Liver (tissue), 3 donors: ENCODE results near the gene NLRP2B.

Experiments
- ATF3 ChIP-seq: IDR thresholded peaks from 2 replicates; pipeline ENCODE4 v1.6.1; 2016; ENCODE audit warnings: antibody characterized with exemption
- CTCF ChIP-seq: fragments of 150-350 bp; IDR thresholded peaks from 2 replicates; pipeline ENCODE4 v1.5.1; 2017; ENCODE audit warnings: improper control_type of control experiment, low read depth, low read length; ENCODE audit not compliant: missing input control
- EGR1 ChIP-seq, 2 donors: IDR thresholded peaks; 2 replicates each; pipeline ENCODE4 v1.6.1; 2016 to 2018; ENCODE audit warnings: antibody characterized with exemption in 2 of 2, low read depth in 2 of 2
- FOXA1 ChIP-seq: IDR thresholded peaks from 2 replicates; pipeline ENCODE4 v1.6.1; 2016; ENCODE audit warnings: antibody characterized with exemption
- MAX ChIP-seq: IDR thresholded peaks from 2 replicates; pipeline ENCODE4 v1.6.1; 2016; ENCODE audit warnings: antibody characterized with exemption
- REST ChIP-seq: IDR thresholded peaks from 2 replicates; pipeline ENCODE4 v1.6.1; 2016; ENCODE audit warnings: antibody characterized with exemption, mild to moderate bottlenecking
- donor health status: healthy.
- donor health status: healthy.

GRCh38 chrX:57677132-57677858 is 2.8 kb downstream of the NLRP2B start:
- no peak for TF ChIP-seq CTCF
- no peak for TF ChIP-seq REST
- TF ChIP-seq FOXA1 = no peak
- TF ChIP-seq MAX = no peak
- no peak for TF ChIP-seq ATF3
- no peak for TF ChIP-seq EGR1 (IDR thresholded peaks at IDR 0.05; ENCODE audit: low read depth in 2 of 2)
